Measurements from ENCODE around the gene CCDC7. TPM values are rescaled to one million over a fixed set of nuclear protein-coding genes. Genes with fewer than 3 reads are reported as not detected.

Gene CCDC7
- polyA plus RNA-seq, 1 experiment: 1.9 TPM

DNA sequence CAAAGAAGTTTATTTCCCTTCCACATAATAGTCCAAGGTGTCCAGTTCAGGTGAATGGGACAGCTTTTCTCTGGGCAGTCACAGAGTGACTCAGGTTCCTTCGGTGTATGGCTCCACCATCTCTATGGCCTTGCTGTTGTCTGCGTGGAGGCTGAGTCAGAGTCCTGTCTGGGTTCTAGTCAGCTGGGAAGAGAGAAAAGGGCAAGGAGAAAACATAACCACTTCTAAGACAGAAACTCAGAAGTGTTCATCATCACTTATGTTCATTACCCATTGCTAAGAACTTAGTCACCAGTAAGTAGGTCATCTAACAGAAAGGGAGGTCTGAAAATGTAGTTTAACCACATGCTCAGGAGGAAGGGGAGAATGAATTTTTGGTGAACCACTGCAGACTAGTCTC is 32.4 kb upstream of the CCDC7 start:
- POLR2A ChIA-PET: no interaction called here
- H3K27me3 ChIP-seq (ENCODE audit: control insufficient read depth, insufficient read depth, low read length): no peaks in the 10 kb centered on the region
- CTCF ChIA-PET: no interaction called here
- H3K27ac ChIP-seq (ENCODE audit: low read depth, low read length): peak overlapping the region; percentile 25
- TF ChIP-seq CTCF (IDR thresholded peaks at IDR 0.05; ENCODE audit: low read depth, low read length): no peak
- H3K9me3 ChIP-seq (ENCODE audit: control insufficient read depth, insufficient read depth, low read length): no peaks in the 10 kb centered on the region
- DNase-seq (ENCODE audit: low read depth, low spot score): peak; percentile 55
- H3K4me3 ChIP-seq (ENCODE audit: low read depth, low read length): no peak overlapping the region

DNA sequence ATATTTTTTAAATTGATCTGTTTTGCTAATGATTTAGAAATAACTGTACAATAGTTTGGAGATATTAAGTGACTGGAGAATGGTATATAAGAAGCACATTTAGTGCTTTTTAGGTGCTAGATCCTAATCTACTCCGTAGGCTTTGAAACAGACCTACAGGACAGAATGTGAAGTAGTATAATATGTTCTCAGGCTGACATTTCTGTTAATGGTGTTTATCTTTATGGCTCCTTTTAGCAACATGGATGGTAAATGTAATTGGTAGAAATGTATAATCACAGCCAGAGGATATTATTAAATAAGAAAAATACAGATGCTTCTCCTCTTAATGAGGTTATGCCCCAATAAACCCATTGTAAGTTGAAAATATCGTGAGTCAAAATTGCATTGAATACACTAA is 30.6 kb upstream of the CCDC7 start:
- no peak for DNase-seq (ENCODE audit: low read depth, low spot score)
- POLR2A ChIA-PET: no interaction called here
- CTCF ChIA-PET: no interaction called here
- no peak for TF ChIP-seq CTCF (IDR thresholded peaks at IDR 0.05; ENCODE audit: low read depth, low read length)
- H3K27me3 ChIP-seq (ENCODE audit: control insufficient read depth, insufficient read depth, low read length): no peaks in the 10 kb centered on the region
- H3K27ac ChIP-seq (ENCODE audit: low read depth, low read length): no peak overlapping the region
- no peaks in the 10 kb centered on the region for H3K9me3 ChIP-seq (ENCODE audit: control insufficient read depth, insufficient read depth, low read length)
- H3K4me3 ChIP-seq (ENCODE audit: low read depth, low read length): no peak overlapping the region

DNA sequence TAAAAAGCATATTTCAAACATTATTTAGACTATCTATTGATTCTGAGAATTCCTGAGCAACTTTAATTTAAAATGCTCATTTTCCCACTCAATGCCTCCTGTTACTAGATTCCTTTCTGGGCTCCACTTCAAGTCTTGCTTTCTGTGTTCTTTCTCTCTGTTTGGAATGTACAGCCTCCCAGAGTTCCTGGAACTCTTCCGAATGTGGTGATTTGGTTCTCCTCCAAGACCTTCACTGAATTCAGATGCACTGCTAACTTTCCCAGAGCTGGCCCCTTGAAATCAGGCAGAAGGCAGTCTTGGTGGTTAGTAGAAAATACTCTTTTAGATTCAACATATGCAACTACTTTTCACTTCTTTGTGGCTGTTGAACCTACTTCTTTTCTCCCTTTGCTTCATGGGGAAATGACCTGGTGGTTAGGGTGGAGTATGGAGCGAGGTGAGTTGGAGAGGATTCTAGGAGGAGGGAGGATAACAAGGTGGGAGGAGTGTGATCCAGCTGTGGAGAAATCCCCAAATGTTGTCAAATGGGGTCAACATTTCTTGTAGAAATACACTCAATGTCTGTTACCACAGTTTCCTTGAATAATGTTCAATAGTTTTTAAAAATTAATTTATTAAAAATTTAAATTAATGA is 27.9 kb upstream of the CCDC7 start:
- DNase-seq (ENCODE audit: low read depth, low spot score): peak; percentile 77
- no peak for TF ChIP-seq CTCF (IDR thresholded peaks at IDR 0.05; ENCODE audit: low read depth, low read length)
- ChIA-PET POLR2A (no interaction called here), CTCF (no interaction called here)
- peak overlapping the region; percentile 21 for H3K27ac ChIP-seq (ENCODE audit: low read depth, low read length)
- no peaks in the 10 kb centered on the region for H3K9me3 ChIP-seq (ENCODE audit: control insufficient read depth, insufficient read depth, low read length)
- H3K27me3 ChIP-seq (ENCODE audit: control insufficient read depth, insufficient read depth, low read length): no peaks in the 10 kb centered on the region
- no peak overlapping the region for H3K4me3 ChIP-seq (ENCODE audit: low read depth, low read length)

DNA sequence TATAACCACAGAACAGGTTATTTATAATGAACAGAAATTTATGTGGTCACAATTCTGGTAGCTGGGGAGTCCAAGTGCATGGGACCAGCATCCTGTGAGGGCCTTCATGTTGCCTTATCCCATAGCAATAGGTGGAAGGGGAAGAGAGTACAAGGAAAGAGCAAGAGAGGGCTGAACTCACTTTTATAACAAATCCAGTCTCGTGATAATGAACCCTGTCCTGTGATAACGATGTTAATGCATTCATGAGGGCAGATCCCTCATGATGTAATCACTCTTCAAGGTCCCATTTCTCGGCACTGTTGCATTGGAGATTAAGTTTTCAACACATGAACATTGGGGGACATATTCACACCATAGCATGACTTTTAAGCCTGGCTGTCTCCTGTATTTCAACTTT is 27.4 kb upstream of the CCDC7 start:
- Histone ChIP-seq H3K27me3 (ENCODE audit: control insufficient read depth, insufficient read depth, low read length) (no peaks in the 10 kb centered on the region), H3K27ac (ENCODE audit: low read depth, low read length) (peak overlapping the region; percentile 21), H3K9me3 (ENCODE audit: control insufficient read depth, insufficient read depth, low read length) (no peaks in the 10 kb centered on the region), H3K4me3 (ENCODE audit: low read depth, low read length) (no peak overlapping the region)
- no peak for DNase-seq (ENCODE audit: low read depth, low spot score)
- ChIA-PET CTCF (no interaction called here), POLR2A (no interaction called here)
- TF ChIP-seq CTCF (IDR thresholded peaks at IDR 0.05; ENCODE audit: low read depth, low read length): no peak

- CTCF ChIA-PET: no interaction called here
- no peaks in the 10 kb centered on the region for H3K27me3 ChIP-seq (ENCODE audit: control insufficient read depth, insufficient read depth, low read length)
- no peaks in the 10 kb centered on the region for H3K9me3 ChIP-seq (ENCODE audit: control insufficient read depth, insufficient read depth, low read length)
- POLR2A ChIA-PET: no interaction called here
- no peak overlapping the region for H3K27ac ChIP-seq (ENCODE audit: low read depth, low read length)
- TF ChIP-seq CTCF (IDR thresholded peaks at IDR 0.05; ENCODE audit: low read depth, low read length): no peak
- H3K4me3 ChIP-seq (ENCODE audit: low read depth, low read length): no peak overlapping the region
- no peak for DNase-seq (ENCODE audit: low read depth, low spot score)
These were observed 26.3 kb upstream of the CCDC7 start for GRCh38 chr10:32419615-32420014.
